Measurements from ENCODE around the gene DNASE1.
"Not testable (repeated sequence)": the region's sequence is repeated elsewhere in the genome, so short reads cannot be mapped to it uniquely, and the experiment has no call there.

DNASE1 gene

GRCh38 chr16:3640632-3641501 is 13.6 kb upstream of the DNASE1 start:
- in situ Hi-C loops (cut with MboI; ENCODE audit: low sequenced_read_pairs): no loop called here

GRCh38 chr16:3641801-3642396 is 12.6 kb upstream of the DNASE1 start:
- in situ Hi-C loops (cut with MboI; ENCODE audit: low sequenced_read_pairs): no loop called here

- in situ Hi-C loops (cut with MboI; ENCODE audit: low sequenced_read_pairs): no loop called here
These were observed 11.9 kb upstream of the DNASE1 start for GRCh38 chr16:3642397-3643094.

GRCh38 chr16:3643095-3643730 is 11.3 kb upstream of the DNASE1 start:
- in situ Hi-C loops (cut with MboI; ENCODE audit: low sequenced_read_pairs): no loop called here

DNA sequence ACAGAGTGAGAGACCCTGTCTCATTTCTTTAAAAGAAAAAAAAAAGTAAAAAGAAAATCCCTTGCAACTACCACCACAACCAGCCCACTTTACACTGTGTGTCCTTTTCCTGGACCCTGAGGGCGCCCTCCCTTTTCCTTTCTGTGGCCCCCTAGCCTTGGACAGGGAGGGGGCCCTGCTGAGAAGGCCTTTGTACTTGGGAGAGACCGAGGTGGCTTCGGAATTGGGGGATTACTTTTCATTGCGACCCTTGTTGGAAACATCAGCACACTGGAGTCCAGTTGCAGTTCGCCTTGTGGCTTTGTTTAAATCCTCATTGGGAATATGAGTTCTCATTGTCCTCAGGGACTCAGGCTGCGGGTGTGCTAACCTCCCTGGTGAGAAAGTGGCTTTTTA is 9.4 kb upstream of the DNASE1 start:
- in situ Hi-C loops (cut with MboI; ENCODE audit: low sequenced_read_pairs): no loop called here

GRCh38 chr16:3645504-3646347 is 8.8 kb upstream of the DNASE1 start:
- in situ Hi-C loops (cut with MboI; ENCODE audit: low sequenced_read_pairs): no loop called here

GRCh38 chr16:3646348-3646920 is 8.1 kb upstream of the DNASE1 start:
- in situ Hi-C loops (cut with MboI; ENCODE audit: low sequenced_read_pairs): no loop called here

- in situ Hi-C loops (cut with MboI; ENCODE audit: low sequenced_read_pairs): no loop called here
These were observed 3.7 kb upstream of the DNASE1 start for GRCh38 chr16:3650631-3651265.

- in situ Hi-C loops (cut with MboI; ENCODE audit: low sequenced_read_pairs): no loop called here
These were observed 2.8 kb upstream of the DNASE1 start for GRCh38 chr16:3651461-3652372.

- in situ Hi-C loops (cut with MboI; ENCODE audit: low sequenced_read_pairs): no loop called here
These were observed 1.9 kb upstream of the DNASE1 start for GRCh38 chr16:3652373-3653195.

GRCh38 chr16:3655030-3655395 is 522 bp downstream of the DNASE1 start:
- in situ Hi-C loops (cut with MboI; ENCODE audit: low sequenced_read_pairs): no loop called here

GRCh38 chr16:3655396-3656159 is 1.1 kb downstream of the DNASE1 start:
- in situ Hi-C loops (cut with MboI; ENCODE audit: low sequenced_read_pairs): no loop called here

GRCh38 chr16:3656160-3656490 is 1.6 kb downstream of the DNASE1 start:
- in situ Hi-C loops (cut with MboI; ENCODE audit: low sequenced_read_pairs): not testable (repeated sequence)

- in situ Hi-C loops (cut with MboI; ENCODE audit: low sequenced_read_pairs): no loop called here
These were observed 2.3 kb downstream of the DNASE1 start for GRCh38 chr16:3656491-3657468.

DNA sequence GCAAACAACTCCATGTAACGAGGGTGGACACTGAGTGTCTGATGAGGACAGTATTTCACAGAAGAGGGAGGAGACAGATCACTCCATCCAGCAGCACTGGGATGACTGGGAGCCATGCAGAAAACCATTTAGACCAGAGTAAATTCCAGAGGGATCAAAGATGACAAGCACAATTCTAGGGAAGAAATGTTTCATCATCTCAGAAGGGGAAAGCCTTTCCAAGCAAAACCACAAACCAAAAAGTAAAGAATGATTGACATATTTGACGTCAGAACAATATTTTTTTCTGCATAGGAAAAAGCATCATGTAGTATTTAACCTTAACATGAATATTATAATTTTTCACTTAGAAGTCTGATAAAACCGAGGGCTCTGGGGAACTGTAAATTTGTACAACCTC is 4.8 kb downstream of the DNASE1 start:
- in situ Hi-C loops (cut with MboI; ENCODE audit: low sequenced_read_pairs): no loop called here

- in situ Hi-C loops (cut with MboI; ENCODE audit: low sequenced_read_pairs): no loop called here
These were observed 6.8 kb downstream of the DNASE1 start for GRCh38 chr16:3661311-3661710.
